Measurements from ENCODE around the gene SYCP2. TPM values are rescaled to one million over a fixed set of nuclear protein-coding genes. Genes with fewer than 3 reads are reported as not detected.
"Not testable (repeated sequence)": the region's sequence is repeated elsewhere in the genome, so short reads cannot be mapped to it uniquely, and the experiment has no call there.

The SYCP2 gene
- total RNA-seq, result 1 to 10 TPM; 1.8 to 2.2 TPM
- long read RNA-seq, partial matches to known transcripts, result 0 of 1 reads
- long read RNA-seq, other reads (novel, unspliced or antisense), result 1 of 1 reads

GRCh38 chr20:59933296-59933848, at the start of gene SYCP2:
Gene SYCP2, minus strand, starts transcription at chr20:59933637. Its CDS starts 11,224 bp downstream, at chr20:59922413.
- intact Hi-C loops (cut with DNase I), result no loop called here
- peak; percentile 70 for DNase-seq
- peak; percentile 79 to 84 for ATAC-seq

GRCh38 chr20:59983076-59983475, 49.6 kb upstream of the SYCP2 start:
- ATAC-seq (no peak), DNase-seq (no peak)
- intact Hi-C loops (cut with DNase I), result no loop called here

GRCh38 chr20:59977086-59977485, 43.6 kb upstream of the SYCP2 start:
- intact Hi-C loops (cut with DNase I), result no loop called here
- ATAC-seq, result no peak
- no peak for DNase-seq

- ATAC-seq, result no peak
- intact Hi-C loops (cut with DNase I), result no loop called here
- DNase-seq, result no peak
Observed at GRCh38 chr20:59976156-59976782, 42.8 kb upstream of the SYCP2 start.

GRCh38 chr20:59972037-59972801, 38.8 kb upstream of the SYCP2 start:
- intact Hi-C loops (cut with DNase I), result no loop called here
- DNase-seq, result no peak
- no peak for ATAC-seq

GRCh38 chr20:59971428-59971827, 38.0 kb upstream of the SYCP2 start:
- ATAC-seq, result no peak
- intact Hi-C loops (cut with DNase I), result no loop called here
- DNase-seq, result no peak

GRCh38 chr20:59966428-59966827, 33.0 kb upstream of the SYCP2 start:
- DNase-seq (no peak), ATAC-seq (no peak)
- intact Hi-C loops (cut with DNase I), result no loop called here

- ATAC-seq (no peak), DNase-seq (no peak)
- intact Hi-C loops (cut with DNase I), result no loop called here
Observed at GRCh38 chr20:59962155-59962554, 28.7 kb upstream of the SYCP2 start.

GRCh38 chr20:59961423-59961822, 28.0 kb upstream of the SYCP2 start:
- ATAC-seq (no peak), DNase-seq (no peak)
- intact Hi-C loops (cut with DNase I), result no loop called here

- ATAC-seq, result no peak
- DNase-seq, result no peak
- intact Hi-C loops (cut with DNase I), result no loop called here
Observed at GRCh38 chr20:59958626-59959025, 25.2 kb upstream of the SYCP2 start.

GRCh38 chr20:59958123-59958522, 24.7 kb upstream of the SYCP2 start, which contains the start of gene CDH26:
Gene CDH26, plus strand, starts transcription at chr20:59958423. Its CDS starts 304 bp downstream, at chr20:59958727.
- DNase-seq, result no peak
- ATAC-seq, result no peak
- intact Hi-C loops (cut with DNase I), result no loop called here

GRCh38 chr20:59957568-59957967, 24.1 kb upstream of the SYCP2 start:
- intact Hi-C loops (cut with DNase I); ATAC-seq; DNase-seq: not testable (repeated sequence)

- no peak for DNase-seq
- no peak for ATAC-seq
- intact Hi-C loops (cut with DNase I), result no loop called here
Observed at GRCh38 chr20:59955131-59955796, 21.8 kb upstream of the SYCP2 start.

- intact Hi-C loops (cut with DNase I), result no loop called here
- DNase-seq, result no peak
- ATAC-seq, result no peak
Observed at GRCh38 chr20:59954718-59955117, 21.3 kb upstream of the SYCP2 start.

GRCh38 chr20:59949911-59950310, 16.5 kb upstream of the SYCP2 start:
- intact Hi-C loops (cut with DNase I), result no loop called here
- DNase-seq (no peak), ATAC-seq (no peak)

GRCh38 chr20:59948828-59949720, 15.6 kb upstream of the SYCP2 start:
- peak in 1 of 2 donors; percentile 42 for ATAC-seq
- DNase-seq, result no peak
- intact Hi-C loops (cut with DNase I), result no loop called here

- intact Hi-C loops (cut with DNase I), result no loop called here
- ATAC-seq (no peak), DNase-seq (no peak)
Observed at GRCh38 chr20:59948212-59948611, 14.8 kb upstream of the SYCP2 start.

- no peak for DNase-seq
- intact Hi-C loops (cut with DNase I), result no loop called here
Observed at GRCh38 chr20:59947376-59947775, 13.9 kb upstream of the SYCP2 start.

GRCh38 chr20:59945731-59946130, 12.3 kb upstream of the SYCP2 start:
- DNase-seq (no peak), ATAC-seq (no peak)
- intact Hi-C loops (cut with DNase I), result no loop called here

More at GRCh38 chr20:59947376-59947775, 13.9 kb upstream of the SYCP2 start:
- ATAC-seq, result no peak

Data from left cardiac atrium (tissue), 4 donors.